IMR-90 (cell line): ENCODE results near the gene ARAP1. TPM values are rescaled to one million over a fixed set of nuclear protein-coding genes. Genes with fewer than 3 reads are reported as not detected.

Source experiments
- ATAC-seq: fragments of 200-7000 bp; cut with Tn5 transposase; 2 replicates; pipeline ENCODE4 v1.9.1; 2020; ENCODE audit warnings: low read depth, mild to moderate bottlenecking, moderate library complexity
- BruUV-seq: library from RNA; stranded (reverse); fragments of 400-500 nt; replicated peaks from 2 replicates; lab custom pipeline; 2021; lab: Mats Ljungman, UMichigan
- CTCF ChIA-PET: fragments of 300-600 bp; formaldehyde crosslinking; extraction: SDS; loops from one replicate; lab custom pipeline; 2021; ENCODE audit warnings: antibody characterized with exemption; lab: Yijun Ruan, JAX
- POLR2A ChIA-PET: fragments of 300-600 bp; sonication (Branson Sonifier 250); formaldehyde crosslinking; loops from one replicate; lab custom pipeline; 2022; ENCODE audit warnings: antibody characterized with exemption; ENCODE audit not compliant: unreplicated experiment; lab: Charles Lee
- DNase-seq: peaks from one replicate; pipeline ENCODE4 v3.0.0; 2013
- H2AFZ ChIP-seq: replicated peaks from 2 replicates; pipeline ENCODE3; 2013; ENCODE audit warnings: low read length, mild to moderate bottlenecking; ENCODE audit not compliant: poor library complexity
- H2AK5ac ChIP-seq: 2 replicates; pipeline ENCODE4 v1.6.1; 2013; ENCODE audit warnings: low read depth, low read length, inconsistent platforms
- H2AK9ac ChIP-seq: replicated peaks from 2 replicates; pipeline ENCODE3; 2013; ENCODE audit warnings: mild to moderate bottlenecking, low read depth, low read length, moderate library complexity; ENCODE audit not compliant: poor library complexity
- H2BK120ac ChIP-seq: 2 replicates; pipeline ENCODE4 v1.6.1; 2013; ENCODE audit warnings: low read depth, low read length, inconsistent platforms
- H2BK15ac ChIP-seq: 3 replicates; pipeline ENCODE4 v1.6.1; 2013; ENCODE audit warnings: low read depth, low read length, inconsistent platforms
- H2BK20ac ChIP-seq: 2 replicates; pipeline ENCODE4 v1.6.1; 2013; ENCODE audit warnings: low read depth, mild to moderate bottlenecking, inconsistent platforms, low read length, moderate library complexity
- H2BK5ac ChIP-seq: 2 replicates; pipeline ENCODE4 v1.6.1; 2013; ENCODE audit warnings: mild to moderate bottlenecking, low read depth, low read length, inconsistent platforms; ENCODE audit not compliant: poor library complexity, severe bottlenecking
- H3K14ac ChIP-seq: replicated peaks from 2 replicates; pipeline ENCODE4 v1.6.1; 2013; ENCODE audit warnings: low read depth, low read length, inconsistent platforms
- H3K18ac ChIP-seq: 2 replicates; pipeline ENCODE4 v1.6.1; 2013; ENCODE audit warnings: low read depth, low read length, control low read depth
- H3K23ac ChIP-seq: 2 replicates; pipeline ENCODE4 v1.6.1; 2013; ENCODE audit warnings: low read depth, low read length, inconsistent platforms
- H3K27ac ChIP-seq: 2 replicates; pipeline ENCODE4 v1.5.1; 2013; ENCODE audit warnings: mild to moderate bottlenecking, control low read depth, low read length; ENCODE audit not compliant: insufficient read depth
- H3K27me3 ChIP-seq: 2 replicates; pipeline ENCODE4 v1.6.1; 2013; ENCODE audit warnings: low read length; ENCODE audit not compliant: control insufficient read depth, insufficient read depth
- H3K36me3 ChIP-seq: 2 replicates; pipeline ENCODE4 v1.6.1; 2013; ENCODE audit warnings: low read length, mixed read lengths; ENCODE audit not compliant: control insufficient read depth, insufficient read depth
- H3K4ac ChIP-seq: 2 replicates; pipeline ENCODE4 v1.6.1; 2013; ENCODE audit warnings: low read depth, low read length, inconsistent platforms
- H3K4me1 ChIP-seq: 2 replicates; pipeline ENCODE4 v1.6.1; 2013; ENCODE audit warnings: low read length, mixed read lengths; ENCODE audit not compliant: control insufficient read depth, insufficient read depth
- H3K4me2 ChIP-seq: 2 replicates; pipeline ENCODE4 v1.6.1; 2013; ENCODE audit warnings: low read depth, mild to moderate bottlenecking, control low read depth, low read length, moderate library complexity
- H3K4me3 ChIP-seq: 2 replicates; pipeline ENCODE4 v1.5.1; 2013; ENCODE audit warnings: low read depth, mild to moderate bottlenecking, control low read depth, low read length, moderate library complexity; ENCODE audit not compliant: insufficient read depth
- H3K56ac ChIP-seq: 2 replicates; pipeline ENCODE4 v1.6.1; 2013; ENCODE audit warnings: low read length, inconsistent platforms; ENCODE audit not compliant: insufficient read depth; ENCODE audit errors: extremely low read depth
- H3K79me1 ChIP-seq, 2 experiments: 2 replicates each; pipeline ENCODE4 v1.6.1; 2013; ENCODE audit warnings: low read length in 2 of 2, inconsistent platforms in 1 of 2, low read depth in 1 of 2
- H3K9ac ChIP-seq: 2 replicates; pipeline ENCODE4 v1.6.1; 2013; ENCODE audit warnings: low read depth, low read length, control low read depth
- H3K9me1 ChIP-seq: 2 replicates; pipeline ENCODE4 v1.6.1; 2013; ENCODE audit warnings: low read length, inconsistent platforms; ENCODE audit not compliant: insufficient read depth
- H3K9me3 ChIP-seq: 2 replicates; pipeline ENCODE4 v1.6.1; 2013; ENCODE audit warnings: low read length; ENCODE audit not compliant: control insufficient read depth, insufficient read depth
- H4K20me1 ChIP-seq: 2 replicates; pipeline ENCODE4 v1.6.1; 2013; ENCODE audit warnings: low read length, inconsistent platforms; ENCODE audit not compliant: insufficient read depth
- H4K5ac ChIP-seq: 2 replicates; pipeline ENCODE4 v1.6.1; 2013; ENCODE audit warnings: mild to moderate bottlenecking, low read depth, low read length, control low read depth
- H4K8ac ChIP-seq, 2 experiments: 2 replicates each; pipeline ENCODE4 v1.6.1; 2013; ENCODE audit warnings: low read depth in 2 of 2, low read length in 2 of 2, control low read depth in 1 of 2, inconsistent platforms in 1 of 2
- H4K91ac ChIP-seq: 2 replicates; pipeline ENCODE4 v1.6.1; 2013; ENCODE audit warnings: low read depth, low read length, inconsistent platforms; ENCODE audit not compliant: insufficient read depth
- FOS ChIP-seq: fragments of 150-350 bp; IDR thresholded peaks from 2 replicates; pipeline ENCODE4 v1.6.1; 2016; ENCODE audit warnings: low read depth, low read length
- WGBS, 2 experiments: methylation state at CpG; one replicate each; pipeline versions ENCODE4 v1.1.5 to v1.1.7; 2013; ENCODE audit warnings: missing lambda C conversion rate in 2 of 2; ENCODE audit not compliant: insufficient read length in 1 of 2; ENCODE audit errors: extremely low coverage in 2 of 2; 5-methylcytosine and 5-hydroxymethylcytosine counted together
- dilution Hi-C: fragments of 300-500 bp; cut with HindIII; formaldehyde crosslinking; loops from one replicate; pipeline ENCODE4 v1.14.3; 2018; ENCODE audit warnings: low sequenced_read_pairs; ENCODE audit not compliant: unreplicated experiment
- in situ Hi-C: fragments of 300-500 bp; cut with MboI; formaldehyde crosslinking; loops from 3 replicates; pipeline ENCODE4 v1.14.3; 2019; ENCODE audit warnings: low sequenced_read_pairs, inconsistent platforms, mixed read lengths
- intact Hi-C: fragments of 100-400 bp; cut with micrococcal nuclease; formaldehyde crosslinking; loops from 2 replicates; pipeline ENCODE4 v1.10.0; 2022
- polyA plus RNA-seq, 3 experiments: library from polyadenylated mRNA; depleted of rRNA; stranded (reverse); fragments of >200 nt; gene quantifications; 2 replicates each; pipeline ENCODE4 v1.2.3, GENCODE V29; 2012; ENCODE audit warnings: low replicate concordance in 1 of 3
- total RNA-seq: library from RNA; depleted of rRNA; stranded (reverse); fragments of >200 nt; gene quantifications from 2 replicates; pipeline ENCODE4 v1.2.3, GENCODE V29; 2012
- TF ChIP-seq, protein P1 (sequence below): conservative IDR thresholded peaks from 2 replicates; pipeline ENCODE4 v1.5.1; 2012; ENCODE audit warnings: mild to moderate bottlenecking, low read depth, low read length, improper control_type of control experiment
- TF ChIP-seq, protein P2 (sequence below): fragments of 150-350 bp; IDR thresholded peaks from 2 replicates; pipeline ENCODE4 v1.6.1; 2017; ENCODE audit warnings: mild to moderate bottlenecking, antibody characterized with exemption, low read length, low read depth

ARAP1 gene
- total and polyA plus RNA-seq, 2 of the 4 experiments (the other 2 are of a cell fraction) = 37.6 to 63.1 TPM

DNA sequence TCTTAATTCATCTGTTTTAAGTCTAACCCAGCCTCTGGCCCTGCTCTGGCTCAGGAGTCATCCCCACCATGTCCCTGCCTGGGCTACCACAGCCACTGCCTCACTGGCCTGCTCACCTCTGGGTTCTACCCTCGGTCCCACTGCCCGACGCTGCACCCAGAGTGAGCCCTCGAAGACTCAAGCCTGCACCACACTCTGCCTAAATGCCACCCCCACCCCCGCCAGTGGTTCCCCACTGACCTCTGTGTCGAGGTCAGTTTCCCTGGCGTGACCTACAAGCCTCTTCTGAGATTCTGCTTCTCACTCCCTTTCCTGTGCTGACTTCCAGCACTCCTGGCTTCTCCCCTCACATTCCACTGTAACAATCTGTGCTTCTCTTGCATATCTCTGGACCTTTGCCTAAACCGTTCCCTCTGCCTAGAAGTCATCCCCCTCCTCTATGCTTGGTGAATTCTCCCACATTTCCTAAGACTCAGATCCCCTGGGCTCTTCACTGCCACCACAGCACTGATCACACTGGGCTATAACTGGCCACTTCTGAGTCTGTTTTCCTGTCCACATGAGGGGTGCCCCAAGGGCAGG lies 65.5 kb downstream of the ARAP1 start:
- Histone ChIP-seq H3K14ac (no peak overlapping the region), H4K20me1 (peaks cover 35% of the 10 kb centered on the region), H2BK20ac (no peak overlapping the region), H3K9me3 (no peaks in the 10 kb centered on the region), H2AK9ac (no peak overlapping the region), H3K9ac (no peak overlapping the region), H3K56ac (no peak overlapping the region), H3K79me1 (no peaks in the 10 kb centered on the region; a peak in 1 of 4 replicates), H2BK15ac (no peak overlapping the region), H3K4ac (no peak overlapping the region), H2AFZ (no peak overlapping the region), H3K4me1 (peaks cover 2% of the 10 kb centered on the region; the same call in 1 of the 2 replicates), H2AK5ac (no peak overlapping the region), H3K36me3 (peaks cover 56% of the 10 kb centered on the region), H3K9me1 (no peaks in the 10 kb centered on the region), H4K91ac (no peak overlapping the region), H3K23ac (no peak overlapping the region), H2BK120ac (no peak overlapping the region), H2BK5ac (no peak overlapping the region), H4K8ac (no peak overlapping the region), H3K4me2 (no peak overlapping the region), H4K5ac (no peak overlapping the region), H3K27me3 (no peaks in the 10 kb centered on the region), H3K27ac (no peak overlapping the region), H3K4me3 (no peak overlapping the region), H3K18ac (no peak overlapping the region)
- WGBS, 2 experiments = 79% methylated on average over 5 of the region's 8 CpGs; no CpG with 5 or more reads in 1 of the 2 experiments
- CTCF ChIA-PET = no interaction called here
- ATAC-seq (no peak; the same call in 1 of the 2 replicates), DNase-seq (peak; percentile 16)
- no TSS peak for BruUV-seq
- POLR2A ChIA-PET = no interaction called here
- intact Hi-C loops = no loop called here
- TF ChIP-seq, protein P1, sequence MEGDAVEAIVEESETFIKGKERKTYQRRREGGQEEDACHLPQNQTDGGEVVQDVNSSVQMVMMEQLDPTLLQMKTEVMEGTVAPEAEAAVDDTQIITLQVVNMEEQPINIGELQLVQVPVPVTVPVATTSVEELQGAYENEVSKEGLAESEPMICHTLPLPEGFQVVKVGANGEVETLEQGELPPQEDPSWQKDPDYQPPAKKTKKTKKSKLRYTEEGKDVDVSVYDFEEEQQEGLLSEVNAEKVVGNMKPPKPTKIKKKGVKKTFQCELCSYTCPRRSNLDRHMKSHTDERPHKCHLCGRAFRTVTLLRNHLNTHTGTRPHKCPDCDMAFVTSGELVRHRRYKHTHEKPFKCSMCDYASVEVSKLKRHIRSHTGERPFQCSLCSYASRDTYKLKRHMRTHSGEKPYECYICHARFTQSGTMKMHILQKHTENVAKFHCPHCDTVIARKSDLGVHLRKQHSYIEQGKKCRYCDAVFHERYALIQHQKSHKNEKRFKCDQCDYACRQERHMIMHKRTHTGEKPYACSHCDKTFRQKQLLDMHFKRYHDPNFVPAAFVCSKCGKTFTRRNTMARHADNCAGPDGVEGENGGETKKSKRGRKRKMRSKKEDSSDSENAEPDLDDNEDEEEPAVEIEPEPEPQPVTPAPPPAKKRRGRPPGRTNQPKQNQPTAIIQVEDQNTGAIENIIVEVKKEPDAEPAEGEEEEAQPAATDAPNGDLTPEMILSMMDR = no peak
- TF ChIP-seq, protein P2, sequence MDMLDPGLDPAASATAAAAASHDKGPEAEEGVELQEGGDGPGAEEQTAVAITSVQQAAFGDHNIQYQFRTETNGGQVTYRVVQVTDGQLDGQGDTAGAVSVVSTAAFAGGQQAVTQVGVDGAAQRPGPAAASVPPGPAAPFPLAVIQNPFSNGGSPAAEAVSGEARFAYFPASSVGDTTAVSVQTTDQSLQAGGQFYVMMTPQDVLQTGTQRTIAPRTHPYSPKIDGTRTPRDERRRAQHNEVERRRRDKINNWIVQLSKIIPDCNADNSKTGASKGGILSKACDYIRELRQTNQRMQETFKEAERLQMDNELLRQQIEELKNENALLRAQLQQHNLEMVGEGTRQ = no peak
- no peak for TF ChIP-seq FOS
- in situ Hi-C loops = no loop called here
- dilution Hi-C loops = no loop called here
